Panc1 (cell line): ENCODE measurements around the gene CSHL1. TPM values are rescaled to one million over a fixed set of nuclear protein-coding genes. Genes with fewer than 3 reads are reported as not detected.
"Not testable (repeated sequence)": the region's sequence is repeated elsewhere in the genome, so short reads cannot be mapped to it uniquely, and the experiment has no call there.

Experiments
- ATAC-seq: fragments of 200-7000 bp; cut with Tn5 transposase; 2 replicates; pipeline ENCODE4 v1.9.1; 2020; ENCODE audit warnings: mild to moderate bottlenecking, moderate library complexity
- BruUV-seq: library from RNA; stranded (reverse); fragments of 400-500 nt; replicated peaks from 2 replicates; lab custom pipeline; 2021; lab: Mats Ljungman, UMichigan
- CTCF ChIA-PET: fragments of 300-600 bp; sonication (Branson Sonifier 250); formaldehyde crosslinking; loops from one replicate; lab custom pipeline; 2022; ENCODE audit warnings: antibody characterized with exemption; lab: Charles Lee
- POLR2A ChIA-PET: fragments of 300-600 bp; sonication (Branson Sonifier 250); formaldehyde crosslinking; loops from one replicate; lab custom pipeline; 2022; ENCODE audit warnings: antibody characterized with exemption; lab: Charles Lee
- DNase-seq: peaks from one replicate; pipeline ENCODE4 v3.0.0-alpha.2; 2010; ENCODE audit warnings: low read depth, low spot score
- H3K27ac ChIP-seq: 2 replicates; pipeline ENCODE4 v1.5.1; 2011; ENCODE audit warnings: mild to moderate bottlenecking, low read length, inconsistent platforms
- H3K27me3 ChIP-seq: fragments of 200-500 bp; sonication (Bioruptor generic); 2 replicates; pipeline ENCODE4 v1.6.0; 2014; ENCODE audit warnings: low read length, inconsistent platforms; ENCODE audit not compliant: control insufficient read depth, insufficient read depth
- H3K36me3 ChIP-seq: fragments of 200-500 bp; sonication (Bioruptor generic); 2 replicates; pipeline ENCODE4 v1.5.1; 2014; ENCODE audit warnings: inconsistent platforms, mild to moderate bottlenecking, low read length, moderate library complexity; ENCODE audit not compliant: control insufficient read depth, insufficient read depth
- H3K4me1 ChIP-seq: 2 replicates; pipeline ENCODE4 v1.5.1; 2011; ENCODE audit warnings: inconsistent platforms, mild to moderate bottlenecking, low read length, moderate library complexity; ENCODE audit not compliant: control insufficient read depth, insufficient read depth
- H3K4me3 ChIP-seq, 2 experiments: 2 replicates each; pipeline ENCODE4 v1.5.1; 2011 to 2012; ENCODE audit warnings: low read depth in 2 of 2, low read length in 2 of 2, mild to moderate bottlenecking in 2 of 2, inconsistent platforms in 1 of 2, moderate library complexity in 1 of 2
- H3K9me3 ChIP-seq: fragments of 200-500 bp; sonication (Bioruptor generic); 2 replicates; pipeline ENCODE4 v1.5.1; 2014; ENCODE audit warnings: low read depth, mild to moderate bottlenecking, inconsistent platforms, low read length, moderate library complexity; ENCODE audit not compliant: control insufficient read depth, insufficient read depth
- POLR2AphosphoS5 ChIP-seq: IDR thresholded peaks from 2 replicates; pipeline ENCODE4 v1.6.1; 2012; ENCODE audit warnings: mild to moderate bottlenecking, low read depth, low read length, moderate library complexity
- SIN3A ChIP-seq: IDR thresholded peaks from 2 replicates; pipeline ENCODE4 v1.6.1; 2012; ENCODE audit warnings: low read depth, mild to moderate bottlenecking, low read length, moderate library complexity, borderline replicate concordance; ENCODE audit not compliant: insufficient read depth
- TCF7L2 ChIP-seq: IDR thresholded peaks from 2 replicates; pipeline ENCODE4 v1.6.1; 2011; ENCODE audit warnings: mild to moderate bottlenecking, low read depth, low read length, inconsistent platforms
- in situ Hi-C: cut with HindIII; loops from 2 replicates; pipeline ENCODE4 v1.10.0; 2016; ENCODE audit warnings: low sequenced_read_pairs, low pct_unique_long_range_greater_than_20kb
- intact Hi-C: fragments of 100-400 bp; cut with micrococcal nuclease; formaldehyde crosslinking; loops from one replicate; pipeline ENCODE4 v1.10.0; 2022; ENCODE audit not compliant: unreplicated experiment
- total RNA-seq: library from RNA; stranded (reverse); gene quantifications from one replicate; pipeline ENCODE4 v1.2.1, GENCODE V29; 2021; ENCODE audit not compliant: unreplicated experiment
- TF ChIP-seq, protein P1 (sequence below): fragments of 450-650 bp; IDR thresholded peaks from 2 replicates; pipeline ENCODE4 v1.5.1; 2017; ENCODE audit warnings: mild to moderate bottlenecking
- TF ChIP-seq, protein P2 (sequence below), 2 experiments: IDR thresholded peaks; 2 replicates each; pipeline ENCODE4 v1.6.1; 2011 to 2012; ENCODE audit warnings: low read depth in 2 of 2, control low read depth in 1 of 2, low read length in 1 of 2, mild to moderate bottlenecking in 1 of 2, moderate library complexity in 1 of 2; ENCODE audit not compliant: insufficient read depth in 1 of 2

Gene CSHL1
- total RNA-seq, 1 experiment from 2014 or later, result not detected

DNA sequence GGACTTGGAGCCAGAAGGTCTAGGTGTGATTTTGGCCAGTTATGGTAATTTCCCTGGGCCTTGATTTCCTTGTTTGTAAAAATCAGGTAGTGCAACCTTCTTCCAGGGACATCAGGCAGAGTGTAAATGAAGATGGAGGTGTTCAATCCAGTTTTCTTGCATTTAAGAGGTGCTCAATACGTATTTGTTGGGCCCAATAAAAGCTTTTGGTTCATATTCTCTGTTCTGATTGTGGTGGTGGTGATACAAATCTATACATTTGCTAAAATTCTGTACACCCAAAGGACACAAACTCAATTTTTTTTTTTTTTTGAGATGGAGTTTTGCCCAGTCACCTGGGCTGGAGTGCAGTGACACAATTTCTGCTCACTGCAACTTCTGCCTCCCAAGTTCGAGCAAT lies 15.1 kb upstream of the CSHL1 start:
- ATAC-seq, result no peak
- Histone ChIP-seq H3K9me3 (no peaks in the 10 kb centered on the region), H3K4me1 (no peaks in the 10 kb centered on the region), H3K27ac (no peak overlapping the region), H3K4me3 (no peak overlapping the region), H3K27me3 (no peaks in the 10 kb centered on the region), H3K36me3 (no peaks in the 10 kb centered on the region)
- TF ChIP-seq SIN3A (no peak), TCF7L2 (no peak), POLR2AphosphoS5 (no peak)
- TF ChIP-seq, protein P1, sequence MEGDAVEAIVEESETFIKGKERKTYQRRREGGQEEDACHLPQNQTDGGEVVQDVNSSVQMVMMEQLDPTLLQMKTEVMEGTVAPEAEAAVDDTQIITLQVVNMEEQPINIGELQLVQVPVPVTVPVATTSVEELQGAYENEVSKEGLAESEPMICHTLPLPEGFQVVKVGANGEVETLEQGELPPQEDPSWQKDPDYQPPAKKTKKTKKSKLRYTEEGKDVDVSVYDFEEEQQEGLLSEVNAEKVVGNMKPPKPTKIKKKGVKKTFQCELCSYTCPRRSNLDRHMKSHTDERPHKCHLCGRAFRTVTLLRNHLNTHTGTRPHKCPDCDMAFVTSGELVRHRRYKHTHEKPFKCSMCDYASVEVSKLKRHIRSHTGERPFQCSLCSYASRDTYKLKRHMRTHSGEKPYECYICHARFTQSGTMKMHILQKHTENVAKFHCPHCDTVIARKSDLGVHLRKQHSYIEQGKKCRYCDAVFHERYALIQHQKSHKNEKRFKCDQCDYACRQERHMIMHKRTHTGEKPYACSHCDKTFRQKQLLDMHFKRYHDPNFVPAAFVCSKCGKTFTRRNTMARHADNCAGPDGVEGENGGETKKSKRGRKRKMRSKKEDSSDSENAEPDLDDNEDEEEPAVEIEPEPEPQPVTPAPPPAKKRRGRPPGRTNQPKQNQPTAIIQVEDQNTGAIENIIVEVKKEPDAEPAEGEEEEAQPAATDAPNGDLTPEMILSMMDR, result no peak
- TF ChIP-seq, protein P2, sequence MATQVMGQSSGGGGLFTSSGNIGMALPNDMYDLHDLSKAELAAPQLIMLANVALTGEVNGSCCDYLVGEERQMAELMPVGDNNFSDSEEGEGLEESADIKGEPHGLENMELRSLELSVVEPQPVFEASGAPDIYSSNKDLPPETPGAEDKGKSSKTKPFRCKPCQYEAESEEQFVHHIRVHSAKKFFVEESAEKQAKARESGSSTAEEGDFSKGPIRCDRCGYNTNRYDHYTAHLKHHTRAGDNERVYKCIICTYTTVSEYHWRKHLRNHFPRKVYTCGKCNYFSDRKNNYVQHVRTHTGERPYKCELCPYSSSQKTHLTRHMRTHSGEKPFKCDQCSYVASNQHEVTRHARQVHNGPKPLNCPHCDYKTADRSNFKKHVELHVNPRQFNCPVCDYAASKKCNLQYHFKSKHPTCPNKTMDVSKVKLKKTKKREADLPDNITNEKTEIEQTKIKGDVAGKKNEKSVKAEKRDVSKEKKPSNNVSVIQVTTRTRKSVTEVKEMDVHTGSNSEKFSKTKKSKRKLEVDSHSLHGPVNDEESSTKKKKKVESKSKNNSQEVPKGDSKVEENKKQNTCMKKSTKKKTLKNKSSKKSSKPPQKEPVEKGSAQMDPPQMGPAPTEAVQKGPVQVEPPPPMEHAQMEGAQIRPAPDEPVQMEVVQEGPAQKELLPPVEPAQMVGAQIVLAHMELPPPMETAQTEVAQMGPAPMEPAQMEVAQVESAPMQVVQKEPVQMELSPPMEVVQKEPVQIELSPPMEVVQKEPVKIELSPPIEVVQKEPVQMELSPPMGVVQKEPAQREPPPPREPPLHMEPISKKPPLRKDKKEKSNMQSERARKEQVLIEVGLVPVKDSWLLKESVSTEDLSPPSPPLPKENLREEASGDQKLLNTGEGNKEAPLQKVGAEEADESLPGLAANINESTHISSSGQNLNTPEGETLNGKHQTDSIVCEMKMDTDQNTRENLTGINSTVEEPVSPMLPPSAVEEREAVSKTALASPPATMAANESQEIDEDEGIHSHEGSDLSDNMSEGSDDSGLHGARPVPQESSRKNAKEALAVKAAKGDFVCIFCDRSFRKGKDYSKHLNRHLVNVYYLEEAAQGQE (IDR thresholded peaks at IDR 0.05; ENCODE audit: insufficient read depth in 1 of 2, low read depth in 2 of 2, low read length in 1 of 2), result no peak
- ChIA-PET CTCF (no interaction called here), POLR2A (no interaction called here)
- DNase-seq, result no peak
- BruUV-seq, result no TSS peak
- intact Hi-C loops, result no loop called here
- in situ Hi-C loops, result no loop called here

DNA sequence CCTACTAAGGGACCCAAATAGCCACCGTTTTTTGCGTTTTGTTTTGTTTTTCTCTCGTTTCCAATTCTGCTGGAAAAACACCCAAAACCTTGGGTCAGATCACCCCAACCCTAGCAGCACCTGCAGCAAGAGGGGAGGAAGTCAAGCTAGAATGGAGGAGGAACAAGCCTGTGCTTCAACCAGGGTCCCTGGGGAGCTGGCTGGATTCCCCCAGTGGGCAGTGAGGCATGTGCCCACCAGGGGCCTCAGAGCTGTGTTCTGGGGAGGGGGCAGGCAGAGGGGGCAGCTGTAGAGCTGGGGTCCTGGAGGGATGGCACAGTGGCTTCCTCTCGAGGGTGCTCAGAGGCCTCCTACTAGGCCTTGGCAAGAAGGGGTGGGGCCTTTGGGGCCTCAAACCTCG lies 14.6 kb upstream of the CSHL1 start:
- no peak overlapping the region for H3K27ac ChIP-seq
- BruUV-seq, result no TSS peak
- no peaks in the 10 kb centered on the region for H3K4me1 ChIP-seq
- ChIA-PET POLR2A (no interaction called here), CTCF (no interaction called here)
- intact Hi-C loops (no loop called here), in situ Hi-C loops (no loop called here)
- ATAC-seq (no peak), DNase-seq (no peak)
- H3K27me3 ChIP-seq, result no peaks in the 10 kb centered on the region
- no peaks in the 10 kb centered on the region for H3K9me3 ChIP-seq
- H3K36me3 ChIP-seq, result no peaks in the 10 kb centered on the region
- TF ChIP-seq SIN3A (no peak), POLR2AphosphoS5 (no peak), TCF7L2 (no peak)
- TF ChIP-seq, protein P1, result no peak
- TF ChIP-seq, protein P2 (IDR thresholded peaks at IDR 0.05; ENCODE audit: insufficient read depth in 1 of 2, low read depth in 2 of 2, low read length in 1 of 2), result no peak
- H3K4me3 ChIP-seq, result no peak overlapping the region

DNA sequence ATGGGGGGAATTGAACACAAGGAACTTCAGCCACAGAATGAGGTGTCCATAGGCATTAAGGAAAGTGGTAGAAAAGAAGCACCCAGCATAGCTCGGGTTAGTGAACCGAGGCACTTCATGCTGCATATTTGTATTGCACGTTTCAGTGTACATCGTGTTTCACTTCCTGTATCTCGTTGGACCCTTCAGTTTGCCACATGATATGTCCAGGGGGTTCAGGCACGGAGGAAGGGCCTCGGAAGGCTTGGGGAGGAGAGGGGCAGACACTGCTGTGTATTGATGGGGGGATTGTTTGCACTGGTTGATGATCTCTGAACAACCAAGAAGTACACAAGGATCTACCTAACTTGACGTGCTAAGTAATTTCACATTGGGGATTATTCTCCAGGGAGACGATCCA lies 11.3 kb upstream of the CSHL1 start:
- ATAC-seq, H3K4me1 ChIP-seq, H3K27me3 ChIP-seq, H3K4me3 ChIP-seq, H3K27ac ChIP-seq, H3K9me3 ChIP-seq, POLR2A ChIA-PET, H3K36me3 ChIP-seq, DNase-seq, intact Hi-C loops, in situ Hi-C loops, BruUV-seq: not testable (repeated sequence)
- CTCF ChIA-PET, result interaction anchor here (0.6 kb wide), 1 partner anchor 10 kb away, joined by 4 read pairs; the partner anchor contains the start of gene CD79B

DNA sequence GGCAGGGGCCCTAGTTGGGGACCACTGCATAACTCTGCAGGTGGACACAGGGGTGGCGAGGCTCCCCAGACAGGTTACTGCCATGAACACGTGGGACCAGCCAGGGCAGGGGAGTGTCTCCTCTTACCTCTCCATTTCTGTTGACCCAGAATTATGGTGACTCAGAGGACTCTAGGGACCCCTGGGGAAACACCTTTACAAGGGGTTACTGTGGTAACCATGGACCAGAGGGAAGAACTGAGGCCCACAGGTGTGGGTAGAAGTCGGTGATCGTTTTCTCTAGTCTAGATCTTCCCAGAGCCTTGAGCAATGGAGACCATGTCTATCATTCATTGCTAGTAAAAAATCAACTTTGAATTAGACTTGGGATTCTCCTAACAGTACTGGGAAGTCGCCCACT lies 9.7 kb upstream of the CSHL1 start:
- intact Hi-C loops, H3K4me1 ChIP-seq, H3K4me3 ChIP-seq, H3K9me3 ChIP-seq, H3K36me3 ChIP-seq, ATAC-seq, H3K27ac ChIP-seq, BruUV-seq, DNase-seq, H3K27me3 ChIP-seq, POLR2A ChIA-PET, in situ Hi-C loops: not testable (repeated sequence)
- CTCF ChIA-PET, result interaction anchor here (0.7 kb wide), 1 partner anchor 811 kb away, joined by 7 read pairs; no protein-coding TSS in a partner anchor
